ENCODE measurements around the gene RPS6KB2. TPM values are rescaled to one million over a fixed set of nuclear protein-coding genes. Genes with fewer than 3 reads are reported as not detected.

The RPS6KB2 gene
- total and polyA plus RNA-seq, 7 donors: 27.1 to 70.2 (median 55.9) TPM

GRCh38 chr11:67415501-67416304 is 12.6 kb upstream of the RPS6KB2 start, which contains the start of gene CARNS1:
Gene CARNS1, plus strand, starts transcription at chr11:67415678. Its CDS starts 522 bp downstream, at chr11:67416200.
- Histone ChIP-seq H3K36me3 (no peaks in the 10 kb centered on the region), H3K4me3 (peak within 1 kb of the TSS; percentile 9 to 41 (median 38)), H3K27ac (peak within 1 kb of the TSS in 3 of 4 donors; percentile 15 to 51 (median 23)), H3K9me3 (no peaks in the 10 kb centered on the region), H3K4me1 (peaks cover 0 to 43% (median 32%) of the 10 kb centered on the region in 4 donors), H3K27me3 (peaks cover 17 to 45% (median 20%) of the 10 kb centered on the region in 3 donors)
- WGBS, 2 donors: 4 to 8% methylated on average over 67 of the region's 67 CpGs
- TF ChIP-seq EP300 (IDR thresholded peaks at IDR 0.05): no peak
- no peak for TF ChIP-seq POLR2AphosphoS5 (IDR thresholded peaks at IDR 0.05)
- TF ChIP-seq CTCF (IDR thresholded peaks at IDR 0.05): no peak
- no peak for TF ChIP-seq POLR2A (IDR thresholded peaks at IDR 0.05)
- intact Hi-C loops (cut with DNase I): no loop called here
- no peak for DNase-seq

GRCh38 chr11:67416416-67417335 is 11.6 kb upstream of the RPS6KB2 start:
- Histone ChIP-seq H3K27ac (peak overlapping the region in 1 of 4 donors; percentile 51), H3K36me3 (no peaks in the 10 kb centered on the region), H3K9me3 (no peaks in the 10 kb centered on the region), H3K4me1 (peaks cover 0 to 49% (median 35%) of the 10 kb centered on the region in 4 donors), H3K27me3 (peaks cover 11 to 36% (median 11%) of the 10 kb centered on the region in 3 donors), H3K4me3 (no peak overlapping the region)
- TF ChIP-seq POLR2AphosphoS5 (IDR thresholded peaks at IDR 0.05) (no peak), CTCF (IDR thresholded peaks at IDR 0.05) (no peak), EP300 (IDR thresholded peaks at IDR 0.05) (no peak), POLR2A (IDR thresholded peaks at IDR 0.05) (no peak)
- WGBS, 2 donors: 50 to 57% methylated on average over 21 of the region's 21 CpGs
- intact Hi-C loops (cut with DNase I): no loop called here
- no peak for DNase-seq

- intact Hi-C loops (cut with DNase I): no loop called here
- DNase-seq: no peak
- Histone ChIP-seq H3K9me3 (no peaks in the 10 kb centered on the region), H3K4me3 (no peak overlapping the region), H3K36me3 (no peaks in the 10 kb centered on the region), H3K27ac (peak overlapping the region in 1 of 4 donors; percentile 43), H3K4me1 (peaks cover 0 to 49% (median 35%) of the 10 kb centered on the region in 4 donors), H3K27me3 (peaks cover 8 to 28% (median 11%) of the 10 kb centered on the region in 3 donors)
- TF ChIP-seq POLR2A (IDR thresholded peaks at IDR 0.05): no peak
- TF ChIP-seq POLR2AphosphoS5 (IDR thresholded peaks at IDR 0.05): no peak
- TF ChIP-seq EP300 (IDR thresholded peaks at IDR 0.05): no peak
- TF ChIP-seq CTCF (IDR thresholded peaks at IDR 0.05): no peak
- 86 to 87% methylated on average over 12 of the region's 12 CpGs for WGBS, 2 donors
Measured at GRCh38 chr11:67417425-67417824, 10.9 kb upstream of the RPS6KB2 start.

- no peak for DNase-seq
- TF ChIP-seq EP300 (IDR thresholded peaks at IDR 0.05) (no peak), POLR2A (IDR thresholded peaks at IDR 0.05) (no peak), POLR2AphosphoS5 (IDR thresholded peaks at IDR 0.05) (no peak), CTCF (IDR thresholded peaks at IDR 0.05) (no peak)
- H3K4me1 ChIP-seq: peaks cover 0 to 49% (median 35%) of the 10 kb centered on the region in 4 donors
- no peak overlapping the region for H3K4me3 ChIP-seq
- intact Hi-C loops (cut with DNase I): no loop called here
- H3K36me3 ChIP-seq: no peaks in the 10 kb centered on the region
- peaks cover 0 to 17% (median 5%) of the 10 kb centered on the region in 3 donors for H3K27me3 ChIP-seq
- WGBS, 2 donors: 56 to 78% methylated on average over 26 of the region's 26 CpGs
- H3K9me3 ChIP-seq: no peaks in the 10 kb centered on the region
- H3K27ac ChIP-seq: peak overlapping the region in 1 of 4 donors; percentile 14
Measured at GRCh38 chr11:67418476-67419281, 9.6 kb upstream of the RPS6KB2 start.
